T-helper 2 cell treated with Interferon-gamma antibody and Interleukin-4, amounts not matched to agents 5 μg/mL and 100 μg/mL, for 36 hours (primary cell): ENCODE results near the gene VWA3B.
"Not testable (repeated sequence)": the region's sequence is repeated elsewhere in the genome, so short reads cannot be mapped to it uniquely, and the experiment has no call there.

Experiments used
- DNase-seq: peaks from one replicate; pipeline ENCODE4 v3.0.0; 2021; ENCODE audit warnings: low spot score
- H3K27ac Mint-ChIP-seq: one replicate; pipeline ENCODE4 v1.8.0; 2021; ENCODE audit warnings: mild to moderate bottlenecking, mixed read lengths
- H3K27me3 Mint-ChIP-seq: one replicate; pipeline ENCODE4 v1.8.0; 2021; ENCODE audit warnings: low read depth, mixed read lengths
- H3K36me3 Mint-ChIP-seq: one replicate; pipeline ENCODE4 v1.8.0; 2021; ENCODE audit warnings: low read depth, mixed read lengths
- H3K4me1 Mint-ChIP-seq: one replicate; pipeline ENCODE4 v1.8.0; 2021; ENCODE audit warnings: low read depth, mixed read lengths
- H3K4me3 Mint-ChIP-seq: one replicate; pipeline ENCODE4 v1.8.0; 2022; ENCODE audit warnings: mild to moderate bottlenecking, moderate library complexity, mixed read lengths
- H3K9me3 Mint-ChIP-seq: one replicate; pipeline ENCODE4 v1.8.0; 2021; ENCODE audit warnings: mixed read lengths

The VWA3B gene

GRCh38 chr2:98134172-98135005, 47.4 kb downstream of the VWA3B start:
- Mint-ChIP-seq H3K4me1 (peaks cover 8% of the 10 kb centered on the region), H3K9me3 (no peaks in the 10 kb centered on the region), H3K27ac (peak overlapping the region; percentile 24), H3K27me3 (peaks cover 3% of the 10 kb centered on the region), H3K4me3 (no peak overlapping the region), H3K36me3 (no peaks in the 10 kb centered on the region)
- peak; percentile 73 for DNase-seq

GRCh38 chr2:98137196-98137595, 50.2 kb downstream of the VWA3B start:
- no peak for DNase-seq

GRCh38 chr2:98138978-98139377, 52.0 kb downstream of the VWA3B start:
- H3K36me3 Mint-ChIP-seq, H3K27ac Mint-ChIP-seq, DNase-seq, H3K4me3 Mint-ChIP-seq, H3K9me3 Mint-ChIP-seq, H3K27me3 Mint-ChIP-seq, H3K4me1 Mint-ChIP-seq: not testable (repeated sequence)

More at GRCh38 chr2:98137196-98137595, 50.2 kb downstream of the VWA3B start:
- Mint-ChIP-seq H3K27ac (no peak overlapping the region), H3K4me3 (no peak overlapping the region), H3K36me3 (no peaks in the 10 kb centered on the region), H3K9me3 (no peaks in the 10 kb centered on the region), H3K27me3 (no peaks in the 10 kb centered on the region), H3K4me1 (peaks cover 8% of the 10 kb centered on the region)

- H3K9me3 Mint-ChIP-seq = no peaks in the 10 kb centered on the region
- H3K4me1 Mint-ChIP-seq = no peaks in the 10 kb centered on the region
- no peak for DNase-seq
- no peak overlapping the region for H3K4me3 Mint-ChIP-seq
- H3K27me3 Mint-ChIP-seq = no peaks in the 10 kb centered on the region
- H3K27ac Mint-ChIP-seq = no peak overlapping the region
- no peaks in the 10 kb centered on the region for H3K36me3 Mint-ChIP-seq
Observed at GRCh38 chr2:98140210-98140609, 53.2 kb downstream of the VWA3B start.

GRCh38 chr2:98142106-98142791, 55.3 kb downstream of the VWA3B start:
- Mint-ChIP-seq H3K4me3 (no peak overlapping the region), H3K9me3 (no peaks in the 10 kb centered on the region), H3K27me3 (peaks cover 5% of the 10 kb centered on the region), H3K36me3 (no peaks in the 10 kb centered on the region), H3K4me1 (no peaks in the 10 kb centered on the region), H3K27ac (no peak overlapping the region)
- DNase-seq = no peak

GRCh38 chr2:98145070-98145469, 58.1 kb downstream of the VWA3B start:
- Mint-ChIP-seq H3K36me3 (no peaks in the 10 kb centered on the region), H3K4me3 (no peak overlapping the region), H3K9me3 (peaks cover 9% of the 10 kb centered on the region), H3K4me1 (no peaks in the 10 kb centered on the region), H3K27ac (no peak overlapping the region), H3K27me3 (peaks cover 5% of the 10 kb centered on the region)
- no peak for DNase-seq

GRCh38 chr2:98147900-98148299, 60.9 kb downstream of the VWA3B start:
- not testable (repeated sequence) for H3K27ac Mint-ChIP-seq, H3K36me3 Mint-ChIP-seq, H3K4me1 Mint-ChIP-seq, DNase-seq, H3K27me3 Mint-ChIP-seq, H3K9me3 Mint-ChIP-seq, H3K4me3 Mint-ChIP-seq

GRCh38 chr2:98148595-98149332, 61.8 kb downstream of the VWA3B start:
- no peaks in the 10 kb centered on the region for H3K36me3 Mint-ChIP-seq
- H3K27me3 Mint-ChIP-seq = peaks cover 5% of the 10 kb centered on the region
- H3K27ac Mint-ChIP-seq = no peak overlapping the region
- H3K4me3 Mint-ChIP-seq = no peak overlapping the region
- peaks cover 9% of the 10 kb centered on the region for H3K9me3 Mint-ChIP-seq
- no peaks in the 10 kb centered on the region for H3K4me1 Mint-ChIP-seq
- DNase-seq = no peak

- Mint-ChIP-seq H3K27me3 (peaks cover 5% of the 10 kb centered on the region), H3K36me3 (no peaks in the 10 kb centered on the region), H3K4me1 (no peaks in the 10 kb centered on the region), H3K9me3 (peaks cover 9% of the 10 kb centered on the region), H3K4me3 (peak overlapping the region; percentile 23), H3K27ac (no peak overlapping the region)
- peak; percentile 6 for DNase-seq
Observed at GRCh38 chr2:98149333-98149697, 62.3 kb downstream of the VWA3B start.

- Mint-ChIP-seq H3K27me3 (peaks cover 2% of the 10 kb centered on the region), H3K27ac (no peak overlapping the region), H3K4me3 (no peak overlapping the region), H3K4me1 (no peaks in the 10 kb centered on the region), H3K36me3 (no peaks in the 10 kb centered on the region), H3K9me3 (peaks cover 3% of the 10 kb centered on the region)
- no peak for DNase-seq
Observed at GRCh38 chr2:98153481-98153880, 66.5 kb downstream of the VWA3B start.

GRCh38 chr2:98155291-98155690, 68.3 kb downstream of the VWA3B start:
- no peaks in the 10 kb centered on the region for H3K9me3 Mint-ChIP-seq
- no peak overlapping the region for H3K4me3 Mint-ChIP-seq
- no peaks in the 10 kb centered on the region for H3K4me1 Mint-ChIP-seq
- no peaks in the 10 kb centered on the region for H3K36me3 Mint-ChIP-seq
- peaks cover 2% of the 10 kb centered on the region for H3K27me3 Mint-ChIP-seq
- no peak for DNase-seq
- H3K27ac Mint-ChIP-seq = no peak overlapping the region

- H3K9me3 Mint-ChIP-seq = no peaks in the 10 kb centered on the region
- no peak overlapping the region for H3K4me3 Mint-ChIP-seq
- no peak for DNase-seq
- no peaks in the 10 kb centered on the region for H3K36me3 Mint-ChIP-seq
- no peaks in the 10 kb centered on the region for H3K4me1 Mint-ChIP-seq
- no peak overlapping the region for H3K27ac Mint-ChIP-seq
- peaks cover 2% of the 10 kb centered on the region for H3K27me3 Mint-ChIP-seq
Observed at GRCh38 chr2:98155716-98156115, 68.7 kb downstream of the VWA3B start.

- peaks cover 2% of the 10 kb centered on the region for H3K27me3 Mint-ChIP-seq
- no peak overlapping the region for H3K27ac Mint-ChIP-seq
- H3K9me3 Mint-ChIP-seq = no peaks in the 10 kb centered on the region
- H3K4me1 Mint-ChIP-seq = no peaks in the 10 kb centered on the region
- H3K36me3 Mint-ChIP-seq = no peaks in the 10 kb centered on the region
- DNase-seq = no peak
- H3K4me3 Mint-ChIP-seq = no peak overlapping the region
Observed at GRCh38 chr2:98156304-98156703, 69.3 kb downstream of the VWA3B start.

- no peak for DNase-seq
- Mint-ChIP-seq H3K9me3 (no peaks in the 10 kb centered on the region), H3K27me3 (peaks cover 2% of the 10 kb centered on the region), H3K27ac (no peak overlapping the region), H3K4me3 (no peak overlapping the region), H3K36me3 (no peaks in the 10 kb centered on the region), H3K4me1 (no peaks in the 10 kb centered on the region)
Observed at GRCh38 chr2:98157557-98157956, 70.6 kb downstream of the VWA3B start.
